HG02852 (cell line): Measurements from ENCODE around the gene CPZ.
"Not testable (repeated sequence)": the region's sequence is repeated elsewhere in the genome, so short reads cannot be mapped to it uniquely, and the experiment has no call there.

ENCODE experiments used
- ATAC-seq: cut with Tn5 transposase; IDR thresholded peaks from one replicate; pipeline ENCODE4 v1.9.1; 2021; ENCODE audit warnings: mild to moderate bottlenecking, moderate library complexity; ENCODE audit not compliant: unreplicated experiment

CPZ gene

DNA sequence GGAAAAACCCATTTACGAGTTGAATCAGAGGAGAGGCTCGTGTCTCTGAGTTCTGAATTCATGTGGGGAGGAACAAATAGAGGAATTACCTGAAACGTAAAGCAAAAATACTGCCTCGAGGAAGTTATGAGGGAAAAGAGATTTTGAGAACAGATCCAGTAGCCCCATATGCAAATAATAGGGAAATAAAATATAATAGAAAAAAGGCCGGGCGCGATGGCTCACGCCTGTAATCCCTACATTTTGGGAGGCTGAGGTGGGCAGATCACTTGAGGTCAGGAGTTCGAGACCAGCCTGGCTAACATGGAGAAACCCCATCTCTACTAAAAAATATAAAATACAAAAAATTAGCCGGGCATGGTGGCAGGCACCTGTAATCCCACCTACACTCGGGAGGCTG, 42.2 kb downstream of the CPZ start:
- not testable (repeated sequence) for ATAC-seq

DNA sequence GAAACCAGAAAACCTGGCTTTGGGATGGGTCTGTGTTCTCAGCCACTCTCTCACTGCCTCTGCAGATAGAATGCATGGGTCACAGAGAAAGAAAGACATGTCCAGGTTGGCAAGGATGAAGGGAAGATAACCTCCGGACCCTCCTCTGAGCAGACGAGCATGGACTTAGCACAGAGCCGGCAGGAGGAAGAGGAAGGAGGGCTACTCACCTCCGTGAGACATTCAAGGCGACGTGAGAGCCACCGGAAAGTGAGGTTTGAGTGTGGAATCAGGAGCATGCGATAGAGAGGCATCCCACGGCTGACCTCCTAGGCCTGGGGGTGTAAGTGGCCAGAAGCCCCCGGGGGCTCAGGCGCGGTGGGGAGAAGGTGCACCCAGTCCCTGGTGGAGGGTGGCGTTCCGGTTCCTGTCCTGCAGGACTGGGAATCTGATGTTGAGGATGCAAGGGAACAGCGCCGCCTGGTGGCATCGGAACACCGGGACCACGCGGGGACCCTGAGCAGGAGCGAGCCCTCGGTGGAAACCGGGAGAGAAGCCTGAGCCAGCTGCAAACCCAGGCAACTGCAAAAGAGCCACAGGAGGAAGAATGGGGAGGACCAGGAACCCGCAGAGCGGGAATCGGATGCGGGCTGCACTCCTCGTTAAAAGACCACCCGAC, 43.5 kb downstream of the CPZ start:
- not testable (repeated sequence) for ATAC-seq

DNA sequence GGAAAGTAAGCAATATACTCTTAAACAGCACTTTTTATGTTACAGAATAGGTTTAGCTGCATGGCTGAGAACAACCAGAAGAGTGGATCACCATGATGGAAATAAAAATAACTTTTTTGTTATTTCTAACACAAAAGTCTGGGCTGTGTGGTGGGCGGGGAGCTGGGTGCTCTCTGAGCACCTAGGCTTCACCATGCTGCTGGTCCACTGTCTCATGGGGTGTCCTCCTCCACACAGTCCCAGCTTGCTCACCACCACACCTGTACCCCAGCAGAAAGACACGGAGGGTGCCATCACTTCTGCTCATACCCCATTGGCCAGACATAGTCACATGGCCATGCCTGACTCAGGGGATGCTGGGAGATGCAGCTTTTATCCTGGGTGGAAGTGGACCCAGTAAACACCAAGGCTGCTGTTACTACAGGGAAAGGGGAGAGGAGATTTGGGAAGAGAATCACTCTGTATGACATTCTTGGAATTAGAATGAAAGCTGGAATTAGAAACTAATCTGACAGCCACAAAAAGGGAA, 45.0 kb downstream of the CPZ start:
- ATAC-seq: no peak

DNA sequence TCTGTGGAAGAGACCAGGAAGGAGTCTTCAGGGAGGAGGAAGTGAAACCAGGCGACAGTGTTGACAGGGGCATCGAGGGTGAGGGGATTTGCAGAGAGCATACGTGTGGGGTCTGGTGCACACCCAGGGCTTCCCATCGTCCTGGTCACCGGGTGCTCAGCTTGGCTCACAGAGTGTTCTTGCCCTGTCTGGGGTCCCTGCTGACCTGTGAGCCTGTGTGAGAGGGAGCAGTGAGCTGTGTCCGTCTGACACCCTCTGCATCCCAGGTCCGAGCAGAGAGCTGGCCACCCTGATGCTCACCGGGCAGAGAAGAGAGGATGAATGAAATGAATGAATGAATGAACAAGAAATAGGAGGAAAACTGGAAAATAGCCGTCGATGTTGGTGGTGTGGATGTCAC, 46.5 kb downstream of the CPZ start:
- ATAC-seq: no peak

DNA sequence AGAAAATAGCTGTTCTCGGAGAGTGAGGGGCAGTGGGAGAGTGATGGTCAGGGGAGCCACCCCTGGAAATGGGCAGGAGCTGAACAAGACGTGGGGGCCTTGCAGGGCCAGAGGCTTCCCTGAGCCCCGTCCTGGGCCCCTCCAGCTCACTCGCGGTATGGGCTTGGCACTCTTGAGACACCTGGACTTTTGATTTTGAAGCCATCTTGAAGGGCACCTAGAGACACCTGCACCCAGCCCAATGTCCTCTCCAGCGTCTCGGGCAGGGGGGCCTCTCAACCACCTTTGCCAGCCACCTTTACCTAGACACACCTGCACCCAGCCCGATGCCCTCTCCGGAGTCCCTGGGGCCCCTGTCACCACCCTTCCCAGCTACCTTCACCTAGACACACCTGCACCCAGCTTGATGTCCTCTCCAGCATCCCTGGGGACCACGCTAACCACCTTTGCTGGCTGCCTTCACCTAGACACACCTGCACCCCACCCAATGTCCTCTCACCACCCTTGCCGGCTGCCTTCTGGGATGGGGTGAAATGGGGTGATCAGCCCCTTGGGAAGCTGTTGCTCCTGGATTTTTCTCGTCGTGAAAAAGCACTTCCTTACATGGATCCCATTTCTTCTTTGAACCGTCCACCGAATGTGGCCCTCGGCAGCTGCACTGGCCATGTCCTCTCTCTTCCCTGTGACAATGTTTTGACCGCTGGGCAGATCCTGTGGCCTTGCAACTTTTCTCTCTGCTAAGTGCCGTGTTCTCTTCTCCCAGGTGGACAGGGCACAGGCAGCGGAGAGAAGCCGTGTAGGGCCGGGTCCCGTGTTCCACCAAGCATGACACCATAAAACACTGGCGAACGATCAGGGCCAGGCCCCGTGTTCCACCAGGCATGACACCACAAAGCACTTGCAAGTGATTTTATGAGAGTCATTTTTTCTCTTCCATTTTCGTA, 47.5 kb downstream of the CPZ start:
- no peak for ATAC-seq

DNA sequence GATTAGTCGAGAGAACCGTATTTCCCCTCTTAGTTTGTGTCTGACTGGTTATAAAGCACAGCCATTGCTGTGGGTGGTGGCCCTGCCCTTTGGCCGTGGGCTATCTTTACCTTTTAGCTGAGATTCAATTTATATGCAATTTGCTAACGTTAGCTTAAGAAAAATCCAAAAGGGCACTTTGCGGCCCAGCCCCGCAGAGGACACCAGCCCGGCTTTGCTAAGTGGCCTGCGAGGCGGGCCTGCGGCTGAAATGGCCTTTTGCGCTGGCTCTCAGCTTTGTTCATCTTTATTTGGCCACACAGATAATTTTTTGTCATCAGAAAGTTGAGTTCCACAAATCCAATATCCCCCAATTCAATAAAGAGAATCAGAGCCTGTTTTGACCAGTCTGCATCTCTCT, 48.3 kb downstream of the CPZ start:
- ATAC-seq: no peak

DNA sequence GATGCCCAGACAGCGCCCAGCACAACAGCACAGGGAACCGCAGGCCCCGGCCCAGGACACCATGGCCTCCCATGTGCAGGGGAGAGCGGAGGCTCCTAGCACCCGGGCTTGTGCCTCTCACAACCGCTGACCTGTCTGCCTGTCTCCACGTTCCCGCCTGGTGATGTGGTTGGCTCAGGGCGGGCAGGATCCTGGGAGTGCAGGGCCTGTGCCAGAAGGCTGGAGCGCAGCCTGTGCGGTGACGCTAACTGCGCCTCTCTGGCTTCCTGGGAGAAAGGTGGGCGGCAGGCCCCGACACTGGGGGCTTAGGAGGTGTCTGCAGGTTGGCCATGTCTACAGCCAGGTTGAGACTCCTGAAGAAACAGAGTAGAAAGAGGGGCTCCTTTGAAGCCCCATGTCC, 48.7 kb downstream of the CPZ start:
- no peak for ATAC-seq

DNA sequence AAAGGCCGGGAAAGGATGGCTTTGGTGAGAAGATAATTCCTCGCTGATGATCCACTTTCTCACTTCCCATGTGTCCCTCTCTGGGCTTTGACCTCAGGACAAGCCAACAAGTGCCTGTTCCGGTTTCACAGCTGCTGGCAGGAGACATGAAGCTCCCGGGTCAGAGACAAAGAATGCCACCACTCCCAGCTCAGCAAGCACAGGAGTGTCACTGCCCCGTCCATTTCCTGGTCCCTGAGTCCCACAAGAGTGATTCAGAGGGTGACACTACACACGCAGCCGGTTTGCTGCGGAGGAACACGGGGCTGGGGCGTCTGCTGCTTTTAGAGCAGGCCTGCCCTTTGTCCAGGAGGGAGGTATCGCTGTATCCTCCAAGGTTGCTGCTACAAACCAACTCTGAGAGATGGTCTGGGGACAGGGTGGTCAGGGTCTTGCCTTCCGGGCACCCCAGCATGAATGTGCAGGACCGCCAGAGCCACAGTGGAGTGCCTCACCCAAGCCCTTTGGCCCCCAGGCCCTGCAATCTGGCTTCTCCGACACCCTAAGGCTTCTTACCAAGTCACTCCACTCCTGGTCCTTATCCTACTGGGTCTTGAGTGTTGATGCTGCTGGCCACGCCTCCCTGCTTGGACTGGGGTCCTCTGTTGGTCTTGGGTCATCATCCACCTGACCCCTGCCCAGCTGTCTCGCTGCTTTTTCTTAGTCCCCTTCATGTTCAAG, 49.5 kb downstream of the CPZ start:
- no peak for ATAC-seq

DNA sequence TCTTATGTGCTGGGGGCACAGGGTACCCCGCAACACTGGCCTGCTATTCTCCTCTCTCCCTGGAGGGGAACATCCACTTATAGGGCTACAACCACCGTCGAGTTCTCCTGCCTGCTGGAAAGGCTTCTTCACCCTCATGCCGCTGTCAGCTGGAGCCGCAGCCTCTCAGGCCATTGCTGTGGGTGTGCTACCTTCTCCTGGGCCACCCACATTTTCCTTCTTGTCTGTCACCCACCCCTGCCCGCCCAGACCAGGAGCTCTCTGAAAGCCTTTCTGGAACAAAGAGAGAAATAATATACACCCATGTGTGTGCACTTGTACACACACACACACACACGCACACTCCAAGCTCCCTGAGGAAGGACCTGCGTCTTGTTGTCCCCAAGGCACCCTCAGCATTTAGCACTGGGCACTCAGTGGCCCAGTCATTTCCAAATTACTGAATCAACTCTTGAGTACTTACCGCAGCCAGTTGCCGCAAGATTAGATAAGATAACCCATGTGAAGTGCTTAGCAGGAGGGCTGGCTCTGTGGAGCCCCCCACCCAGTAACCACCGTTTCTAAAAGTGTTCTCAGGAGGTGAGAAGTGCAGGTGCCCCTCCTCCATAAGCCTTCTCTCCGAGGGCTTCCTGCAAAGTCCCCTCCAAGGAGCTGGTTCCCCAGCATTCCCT, 50.2 kb downstream of the CPZ start:
- no peak for ATAC-seq

DNA sequence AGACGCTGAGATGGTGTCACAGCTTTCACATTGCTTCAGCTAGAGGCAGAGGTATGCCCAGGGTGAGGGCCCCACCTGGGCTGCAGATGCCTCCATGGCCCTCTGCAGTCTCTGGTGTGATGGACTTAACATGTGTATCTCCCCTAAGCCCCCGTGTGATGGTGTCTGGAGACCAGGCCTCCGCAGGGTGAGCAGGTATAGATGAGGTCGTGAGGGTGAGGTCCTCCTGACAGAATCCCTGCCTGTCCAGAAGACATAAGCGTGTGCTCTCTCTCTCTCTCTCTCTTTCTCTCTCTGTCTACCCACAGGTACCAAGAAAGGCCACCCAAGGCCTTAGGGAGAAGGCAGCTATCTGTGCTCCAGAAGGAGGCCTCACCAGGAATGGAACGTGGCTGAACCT, 50.9 kb downstream of the CPZ start:
- ATAC-seq: no peak

DNA sequence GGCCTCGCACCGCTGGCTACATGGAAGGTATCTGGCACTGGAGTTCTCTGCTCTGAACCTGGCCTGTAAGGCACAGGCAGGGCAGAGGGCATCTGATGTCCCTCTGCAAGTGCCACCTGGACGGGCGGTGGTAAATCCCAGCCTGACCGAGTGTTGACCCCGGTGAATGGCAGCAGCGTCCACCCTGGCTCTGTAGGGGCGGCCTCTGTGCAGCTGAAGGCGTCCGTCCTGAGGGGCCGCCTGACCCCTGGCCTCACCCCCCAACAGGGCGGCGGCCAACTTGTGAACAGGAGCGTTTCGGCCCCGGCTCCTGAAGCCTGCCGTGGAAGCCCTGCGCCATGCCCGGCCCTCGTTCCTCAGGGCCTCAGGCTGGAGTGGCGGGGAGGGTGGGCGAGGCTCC, 51.4 kb downstream of the CPZ start:
- no peak for ATAC-seq

DNA sequence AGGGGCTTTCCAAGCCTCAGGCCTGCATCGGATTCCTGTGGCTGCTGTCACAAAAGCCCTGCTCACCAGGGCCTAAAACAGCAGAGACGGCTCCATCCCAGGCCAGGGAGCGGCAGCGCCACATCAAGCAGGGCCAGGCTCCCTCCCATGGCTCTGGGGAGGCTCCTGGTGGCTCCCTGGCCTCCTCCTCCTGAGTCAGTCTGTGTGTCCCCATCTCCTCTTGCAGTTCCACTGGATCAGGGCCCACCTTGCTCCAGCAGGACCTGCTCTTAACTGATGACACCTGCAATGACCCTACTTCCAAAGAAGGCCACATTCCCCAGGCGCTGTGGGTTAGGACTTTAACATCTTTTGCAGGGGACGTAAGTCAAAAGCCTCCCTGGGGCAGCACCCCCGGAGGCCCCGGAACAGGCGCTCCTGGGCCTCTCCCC, 51.9 kb downstream of the CPZ start:
- ATAC-seq: no peak

DNA sequence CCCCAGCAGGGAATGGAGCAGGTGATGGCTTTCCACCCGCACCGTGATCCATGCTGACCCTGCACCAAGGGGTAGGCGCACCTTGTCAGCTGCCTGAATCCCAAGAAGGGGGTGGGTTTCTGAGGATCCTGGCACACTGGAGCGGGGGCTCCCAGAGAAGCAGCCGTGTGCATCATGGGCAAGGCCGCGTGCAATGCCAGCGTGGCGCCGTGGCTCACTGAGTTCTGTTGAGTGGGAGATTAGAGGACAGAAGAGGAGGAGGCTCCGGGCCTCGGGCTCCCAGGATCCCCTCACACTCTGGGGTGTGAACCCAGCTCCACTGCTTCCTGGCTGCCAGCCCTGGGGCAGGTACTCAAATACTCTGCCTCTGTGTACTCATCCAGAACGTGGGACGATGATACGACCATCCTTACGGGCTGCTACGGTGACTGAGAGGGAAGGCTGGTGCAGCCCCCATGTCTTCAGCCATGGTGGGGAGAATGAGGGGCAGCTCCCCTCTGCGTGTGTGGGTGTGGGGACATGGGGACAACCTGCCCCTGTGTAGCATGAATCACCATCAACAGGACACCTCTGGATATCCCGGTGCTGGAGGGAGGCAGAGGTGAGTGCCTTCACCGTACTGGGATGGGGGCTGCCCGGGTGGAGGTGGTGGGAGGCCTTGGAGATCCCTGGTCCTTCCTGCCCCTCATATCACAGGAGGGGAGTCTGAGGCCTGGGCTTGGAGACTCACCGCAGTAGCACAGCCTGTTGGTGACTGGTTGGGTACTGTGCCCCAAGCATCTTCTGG, 52.6 kb downstream of the CPZ start:
- ATAC-seq: no peak

DNA sequence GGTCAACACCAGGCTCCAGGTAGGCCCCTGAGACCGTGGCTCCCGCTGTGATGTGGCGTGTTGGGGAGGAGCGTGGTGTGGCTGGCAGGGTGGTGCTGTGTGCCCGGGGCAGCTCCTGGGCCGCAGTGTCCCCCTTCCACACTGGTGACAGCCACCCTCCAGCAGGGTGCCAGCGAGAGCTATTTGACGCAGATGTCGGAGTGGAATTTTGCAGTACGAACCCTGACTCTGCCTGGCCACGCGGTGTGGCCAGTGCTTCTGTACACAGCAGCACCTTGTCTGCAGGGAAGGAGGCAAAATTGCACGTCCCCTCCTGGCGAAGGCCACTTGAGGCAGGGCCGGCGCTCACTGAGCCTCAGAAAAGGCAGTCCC, 53.2 kb downstream of the CPZ start:
- ATAC-seq: no peak

DNA sequence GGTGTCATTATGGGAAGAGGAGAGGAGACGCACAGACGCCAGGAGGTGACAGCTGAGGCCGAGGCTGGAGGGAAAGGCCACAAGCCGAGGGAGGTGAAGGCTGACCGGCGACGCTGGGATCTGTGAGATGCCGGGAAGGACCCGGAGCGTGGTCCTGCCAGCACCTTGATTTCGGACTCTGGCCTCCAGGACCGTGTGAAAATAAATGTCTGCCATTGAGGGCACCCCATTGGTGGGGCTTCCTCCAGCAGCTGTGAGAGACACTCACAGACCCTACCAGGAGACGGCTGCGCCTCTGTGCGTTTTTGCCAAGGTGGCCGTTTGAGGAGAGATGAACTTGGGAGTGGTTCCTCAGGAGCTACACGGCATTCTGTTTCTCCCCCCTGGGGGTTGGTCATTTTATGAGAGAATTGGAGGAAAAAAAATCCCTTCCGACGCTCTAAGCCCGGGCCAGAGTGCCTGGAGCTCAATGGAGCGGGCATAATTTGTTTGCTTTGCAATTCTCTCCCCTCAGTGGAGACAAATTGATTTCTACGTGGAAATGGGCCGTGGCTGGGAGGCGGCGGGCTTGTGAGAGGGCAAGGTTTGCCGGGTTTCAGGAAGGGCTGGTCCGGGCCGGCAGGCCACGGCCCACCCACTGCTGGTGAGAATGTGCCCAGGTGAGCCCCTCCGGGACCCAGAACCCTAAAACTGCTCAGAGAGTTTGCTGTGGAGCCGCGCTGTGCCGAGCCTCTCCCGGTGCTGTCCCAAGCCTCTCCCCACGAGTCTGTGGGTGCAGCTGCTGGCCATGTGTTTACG, 53.9 kb downstream of the CPZ start:
- ATAC-seq: no peak

DNA sequence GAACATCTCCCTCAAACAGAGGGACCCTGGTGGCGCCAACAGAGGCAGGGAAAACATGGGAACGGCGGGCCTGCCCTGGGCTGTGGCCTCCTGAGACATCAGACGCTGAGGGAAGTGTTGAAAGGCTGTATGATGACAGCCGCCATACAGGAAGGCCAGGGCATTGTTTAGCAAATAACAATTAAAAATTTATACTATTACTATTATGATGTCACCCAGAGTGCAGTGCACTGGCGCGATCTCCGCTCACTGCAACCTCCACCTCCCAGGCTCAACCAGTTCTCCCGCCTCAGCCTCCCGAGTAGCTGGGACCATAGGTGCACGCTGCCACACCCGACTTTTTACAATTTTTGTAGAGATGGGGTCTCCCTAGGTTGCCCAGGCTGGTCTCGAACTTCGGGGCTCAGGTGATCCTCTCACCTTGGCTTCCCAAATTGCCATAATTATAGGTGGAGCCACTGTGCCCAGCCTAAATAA, 54.6 kb downstream of the CPZ start:
- ATAC-seq: no peak

DNA sequence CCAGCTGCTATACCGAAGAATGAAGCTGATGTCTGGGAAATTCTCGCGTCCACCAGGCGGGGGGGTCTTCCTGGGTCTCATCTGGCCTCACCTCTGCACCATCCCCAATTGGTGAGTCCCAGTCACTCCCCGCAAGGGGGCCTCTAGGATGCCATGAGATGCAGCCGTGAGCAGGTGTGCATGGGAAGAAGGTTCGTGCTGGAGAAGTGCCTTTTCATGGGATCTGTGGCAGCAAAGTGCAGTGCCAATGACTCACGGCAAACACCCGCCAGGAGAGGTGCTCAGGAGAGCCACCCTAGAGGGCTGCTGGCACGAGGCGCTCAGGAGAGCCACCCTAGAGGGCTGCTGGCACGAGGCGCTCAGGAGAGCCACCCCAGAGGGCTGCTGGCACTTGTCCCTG, 55.1 kb downstream of the CPZ start:
- no peak for ATAC-seq

DNA sequence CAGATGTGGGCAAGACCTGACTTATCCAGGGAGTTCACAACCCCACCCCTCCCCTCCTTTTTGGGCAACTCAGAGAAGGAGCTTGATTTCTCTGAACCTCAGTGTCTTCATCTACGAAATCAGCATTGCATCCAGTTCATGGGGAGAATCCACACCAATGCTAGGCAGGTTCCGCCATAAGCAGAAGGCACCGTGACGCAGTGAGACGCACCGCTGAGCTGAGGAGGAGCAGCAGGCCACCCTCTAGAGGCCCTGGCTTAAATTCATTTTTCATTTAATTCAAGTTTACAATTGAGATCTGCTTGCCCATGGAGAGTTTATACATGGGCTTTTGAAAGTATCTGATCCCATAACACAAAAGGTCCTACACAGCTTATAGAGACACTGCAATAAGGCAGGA, 55.7 kb downstream of the CPZ start:
- no peak for ATAC-seq
